Measurements from ENCODE around the gene CPNE4.

CPNE4 gene

DNA sequence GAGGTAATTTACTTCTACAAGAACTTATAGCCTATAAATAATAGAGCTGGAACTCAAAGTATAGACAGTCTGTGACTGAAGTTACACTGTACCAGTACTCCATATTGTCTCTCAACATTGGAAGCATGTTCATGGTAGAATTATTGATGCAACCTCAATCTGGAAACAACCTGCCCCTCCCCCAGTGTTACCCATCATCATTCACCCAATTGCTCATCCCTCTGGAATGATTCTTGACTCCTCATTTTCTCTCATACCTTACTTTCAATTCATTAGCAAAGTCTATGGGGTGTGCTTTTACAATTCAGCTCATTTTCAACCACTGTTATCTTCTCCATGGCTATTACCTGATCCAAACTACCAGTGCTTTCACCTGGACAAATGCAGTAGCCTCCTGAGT is 151.7 kb downstream of the CPNE4 start:
- Histone ChIP-seq H3K4me3 (ENCODE audit: low read depth, low read length, poor library complexity, severe bottlenecking) (no peak overlapping the region), H2AFZ (ENCODE audit: low read length) (no peak overlapping the region), H3K79me2 (ENCODE audit: insufficient read depth, low read length) (no peaks in the 10 kb centered on the region), H3K36me3 (ENCODE audit: insufficient read depth, low read length) (no peaks in the 10 kb centered on the region), H3K4me2 (ENCODE audit: low read length) (no peak overlapping the region), H3K27me3 (ENCODE audit: insufficient read depth, low read length) (no peaks in the 10 kb centered on the region), H3K27ac (ENCODE audit: low read depth, low read length, poor library complexity, severe bottlenecking) (no peak overlapping the region), H3K9me3 (ENCODE audit: low read length) (no peaks in the 10 kb centered on the region), H4K20me1 (ENCODE audit: insufficient read depth, low read length) (no peaks in the 10 kb centered on the region), H3F3A (ENCODE audit: insufficient read depth, low read length) (no peaks in the 10 kb centered on the region), H3K4me1 (ENCODE audit: insufficient read depth, low read length, severe bottlenecking) (no peaks in the 10 kb centered on the region), H3K9ac (ENCODE audit: low read length) (no peak overlapping the region), H3K9me2 (ENCODE audit: low read depth, low read length) (no peaks in the 10 kb centered on the region)
- TF ChIP-seq, protein P1, sequence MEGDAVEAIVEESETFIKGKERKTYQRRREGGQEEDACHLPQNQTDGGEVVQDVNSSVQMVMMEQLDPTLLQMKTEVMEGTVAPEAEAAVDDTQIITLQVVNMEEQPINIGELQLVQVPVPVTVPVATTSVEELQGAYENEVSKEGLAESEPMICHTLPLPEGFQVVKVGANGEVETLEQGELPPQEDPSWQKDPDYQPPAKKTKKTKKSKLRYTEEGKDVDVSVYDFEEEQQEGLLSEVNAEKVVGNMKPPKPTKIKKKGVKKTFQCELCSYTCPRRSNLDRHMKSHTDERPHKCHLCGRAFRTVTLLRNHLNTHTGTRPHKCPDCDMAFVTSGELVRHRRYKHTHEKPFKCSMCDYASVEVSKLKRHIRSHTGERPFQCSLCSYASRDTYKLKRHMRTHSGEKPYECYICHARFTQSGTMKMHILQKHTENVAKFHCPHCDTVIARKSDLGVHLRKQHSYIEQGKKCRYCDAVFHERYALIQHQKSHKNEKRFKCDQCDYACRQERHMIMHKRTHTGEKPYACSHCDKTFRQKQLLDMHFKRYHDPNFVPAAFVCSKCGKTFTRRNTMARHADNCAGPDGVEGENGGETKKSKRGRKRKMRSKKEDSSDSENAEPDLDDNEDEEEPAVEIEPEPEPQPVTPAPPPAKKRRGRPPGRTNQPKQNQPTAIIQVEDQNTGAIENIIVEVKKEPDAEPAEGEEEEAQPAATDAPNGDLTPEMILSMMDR (IDR thresholded peaks at IDR 0.05; ENCODE audit: low read length): no peak
- no peak for TF ChIP-seq EZH2 (IDR thresholded peaks at IDR 0.05; ENCODE audit: borderline replicate concordance, low read length)

DNA sequence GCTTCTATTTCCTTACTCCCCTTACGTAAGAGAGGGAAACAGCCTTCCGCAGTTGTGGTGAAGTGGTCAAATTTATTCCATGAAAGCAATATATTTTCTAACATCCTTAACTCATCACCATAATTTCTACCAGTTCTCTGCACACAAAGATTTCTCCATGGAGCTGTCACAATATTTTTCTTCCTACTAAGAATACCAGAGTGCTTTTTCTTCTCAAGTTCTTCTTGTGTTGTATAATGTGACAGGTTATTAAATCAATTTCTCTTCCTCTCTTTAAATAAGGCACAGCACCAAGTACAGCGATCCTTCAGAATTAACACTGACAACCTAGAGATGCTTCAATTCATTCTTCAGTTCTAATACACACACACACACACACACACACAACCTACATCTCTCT is 153.0 kb downstream of the CPNE4 start:
- Histone ChIP-seq H2AFZ (ENCODE audit: low read length) (no peak overlapping the region), H4K20me1 (ENCODE audit: insufficient read depth, low read length) (no peaks in the 10 kb centered on the region), H3K36me3 (ENCODE audit: insufficient read depth, low read length) (no peaks in the 10 kb centered on the region), H3K4me2 (ENCODE audit: low read length) (no peak overlapping the region), H3K4me1 (ENCODE audit: insufficient read depth, low read length, severe bottlenecking) (no peaks in the 10 kb centered on the region), H3K79me2 (ENCODE audit: insufficient read depth, low read length) (no peaks in the 10 kb centered on the region), H3K9me2 (ENCODE audit: low read depth, low read length) (no peaks in the 10 kb centered on the region), H3K9ac (ENCODE audit: low read length) (no peak overlapping the region), H3K4me3 (ENCODE audit: low read depth, low read length, poor library complexity, severe bottlenecking) (no peak overlapping the region), H3K9me3 (ENCODE audit: low read length) (no peaks in the 10 kb centered on the region), H3K27ac (ENCODE audit: low read depth, low read length, poor library complexity, severe bottlenecking) (no peak overlapping the region), H3K27me3 (ENCODE audit: insufficient read depth, low read length) (no peaks in the 10 kb centered on the region), H3F3A (ENCODE audit: insufficient read depth, low read length) (no peaks in the 10 kb centered on the region)
- TF ChIP-seq EZH2 (IDR thresholded peaks at IDR 0.05; ENCODE audit: borderline replicate concordance, low read length): no peak
- TF ChIP-seq, protein P1 (IDR thresholded peaks at IDR 0.05; ENCODE audit: low read length): no peak

DNA sequence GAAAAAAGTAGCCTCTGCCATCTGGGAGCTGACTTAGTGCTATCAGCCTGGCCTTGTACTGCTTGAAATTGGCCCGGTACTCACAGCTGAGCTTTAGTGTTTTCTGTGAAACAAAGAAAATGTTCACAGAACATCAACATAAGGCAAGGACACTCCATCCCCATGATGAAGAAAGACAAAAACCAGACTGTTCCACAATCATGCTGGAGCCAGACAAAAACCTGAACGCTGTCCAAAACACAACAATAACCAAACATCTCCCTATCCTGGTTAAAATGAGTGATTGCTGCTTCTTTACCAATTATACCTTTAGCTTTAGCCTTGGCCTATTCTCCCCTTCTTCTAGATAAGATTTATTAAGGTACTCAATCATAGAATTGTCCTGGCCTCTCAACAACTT is 153.9 kb downstream of the CPNE4 start:
- Histone ChIP-seq H3K9me3 (ENCODE audit: low read length) (no peaks in the 10 kb centered on the region), H3F3A (ENCODE audit: insufficient read depth, low read length) (no peaks in the 10 kb centered on the region), H3K9ac (ENCODE audit: low read length) (no peak overlapping the region), H3K9me2 (ENCODE audit: low read depth, low read length) (no peaks in the 10 kb centered on the region), H2AFZ (ENCODE audit: low read length) (no peak overlapping the region), H3K36me3 (ENCODE audit: insufficient read depth, low read length) (no peaks in the 10 kb centered on the region), H3K4me3 (ENCODE audit: low read depth, low read length, poor library complexity, severe bottlenecking) (no peak overlapping the region), H3K4me1 (ENCODE audit: insufficient read depth, low read length, severe bottlenecking) (no peaks in the 10 kb centered on the region), H3K79me2 (ENCODE audit: insufficient read depth, low read length) (no peaks in the 10 kb centered on the region), H4K20me1 (ENCODE audit: insufficient read depth, low read length) (no peaks in the 10 kb centered on the region), H3K27ac (ENCODE audit: low read depth, low read length, poor library complexity, severe bottlenecking) (no peak overlapping the region), H3K27me3 (ENCODE audit: insufficient read depth, low read length) (no peaks in the 10 kb centered on the region), H3K4me2 (ENCODE audit: low read length) (no peak overlapping the region)
- TF ChIP-seq EZH2 (IDR thresholded peaks at IDR 0.05; ENCODE audit: borderline replicate concordance, low read length): no peak
- TF ChIP-seq, protein P1 (IDR thresholded peaks at IDR 0.05; ENCODE audit: low read length): no peak

Measured in OCI-LY1 (cell line).